Progenitor cell of endocrine pancreas (in vitro differentiated cells): ENCODE data around the gene IMPG2. TPM values are rescaled to one million over a fixed set of nuclear protein-coding genes. Genes with fewer than 3 reads are reported as not detected.

ENCODE experiments used
- DNase-seq: peaks from one replicate; pipeline ENCODE4 v3.0.0; 2021; ENCODE audit warnings: low spot score; ENCODE audit not compliant: unreplicated experiment
- H3K27ac Mint-ChIP-seq: 2 replicates; pipeline ENCODE4 v1.8.0; 2021; ENCODE audit warnings: mild to moderate bottlenecking, moderate library complexity, mixed read lengths
- H3K27me3 Mint-ChIP-seq: 2 replicates; pipeline ENCODE4 v1.8.0; 2021; ENCODE audit warnings: mixed read lengths
- H3K36me3 Mint-ChIP-seq: 2 replicates; pipeline ENCODE4 v1.8.0; 2022; ENCODE audit warnings: mixed read lengths; ENCODE audit not compliant: insufficient read depth
- H3K4me1 Mint-ChIP-seq: 2 replicates; pipeline ENCODE4 v1.8.0; 2021; ENCODE audit warnings: low read depth, mixed read lengths
- H3K4me3 Mint-ChIP-seq: 2 replicates; pipeline ENCODE4 v1.8.0; 2021; ENCODE audit warnings: low read depth, mild to moderate bottlenecking, moderate library complexity, mixed read lengths
- H3K9me3 Mint-ChIP-seq: 2 replicates; pipeline ENCODE4 v1.8.0; 2021; ENCODE audit warnings: low read depth, mixed read lengths
- CTCF ChIP-seq: fragments of 200-600 bp; sonication (generic); IDR thresholded peaks from one replicate; pipeline ENCODE4 v1.5.0; 2021; ENCODE audit warnings: antibody characterized with exemption, mild to moderate bottlenecking; ENCODE audit not compliant: unreplicated experiment
- total RNA-seq: library from RNA; stranded (reverse); gene quantifications from 2 replicates; pipeline ENCODE4 v1.2.1, GENCODE V29; 2021

Gene IMPG2
- total RNA-seq, 1 donor from 2014 or later, result 0.98 TPM

- Mint-ChIP-seq H3K36me3 (peaks cover 4% of the 10 kb centered on the region), H3K27me3 (no peaks in the 10 kb centered on the region), H3K27ac (no peak overlapping the region), H3K9me3 (peaks cover 3% of the 10 kb centered on the region), H3K4me3 (no peak overlapping the region), H3K4me1 (no peaks in the 10 kb centered on the region)
- no peak for TF ChIP-seq CTCF
- no peak for DNase-seq
Measured at GRCh38 chr3:101288294-101288693, 32.1 kb downstream of the IMPG2 start.

GRCh38 chr3:101284757-101285156 lies 35.6 kb downstream of the IMPG2 start:
- no peaks in the 10 kb centered on the region for H3K27me3 Mint-ChIP-seq

GRCh38 chr3:101281521-101282030 lies 38.8 kb downstream of the IMPG2 start:
- Mint-ChIP-seq H3K27ac (no peak overlapping the region), H3K27me3 (no peaks in the 10 kb centered on the region), H3K4me3 (no peak overlapping the region), H3K4me1 (no peaks in the 10 kb centered on the region), H3K9me3 (no peaks in the 10 kb centered on the region), H3K36me3 (no peaks in the 10 kb centered on the region)
- TF ChIP-seq CTCF, result no peak
- DNase-seq, result no peak

More at GRCh38 chr3:101284757-101285156, 35.6 kb downstream of the IMPG2 start:
- H3K9me3 Mint-ChIP-seq, result peaks cover 3% of the 10 kb centered on the region
- no peaks in the 10 kb centered on the region for H3K4me1 Mint-ChIP-seq
- H3K27ac Mint-ChIP-seq, result no peak overlapping the region
- H3K4me3 Mint-ChIP-seq, result no peak overlapping the region
- TF ChIP-seq CTCF, result no peak
- H3K36me3 Mint-ChIP-seq, result peaks cover 4% of the 10 kb centered on the region
- DNase-seq, result no peak

- Mint-ChIP-seq H3K36me3 (no peaks in the 10 kb centered on the region), H3K4me1 (no peaks in the 10 kb centered on the region), H3K4me3 (no peak overlapping the region), H3K9me3 (no peaks in the 10 kb centered on the region), H3K27ac (no peak overlapping the region), H3K27me3 (no peaks in the 10 kb centered on the region)
- no peak for TF ChIP-seq CTCF
- no peak for DNase-seq
Measured at GRCh38 chr3:101279765-101280385, 40.5 kb downstream of the IMPG2 start.

GRCh38 chr3:101279162-101279561 lies 41.2 kb downstream of the IMPG2 start:
- TF ChIP-seq CTCF, result no peak
- H3K27me3 Mint-ChIP-seq, result no peaks in the 10 kb centered on the region
- H3K27ac Mint-ChIP-seq, result no peak overlapping the region

More at GRCh38 chr3:101279162-101279561, 41.2 kb downstream of the IMPG2 start:
- Mint-ChIP-seq H3K4me1 (no peaks in the 10 kb centered on the region), H3K9me3 (no peaks in the 10 kb centered on the region), H3K36me3 (no peaks in the 10 kb centered on the region), H3K4me3 (no peak overlapping the region)
- DNase-seq, result no peak
